ENCODE measurements around the gene BICC1. TPM values are rescaled to one million over a fixed set of nuclear protein-coding genes. Genes with fewer than 3 reads are reported as not detected.
A peak's percentile ranks its signal among the peaks of the same experiment; 100 is the strongest.

BICC1 gene
- total and polyA plus RNA-seq, 12 donors = 4.5 to 25.9 (median 9.8) TPM

DNA sequence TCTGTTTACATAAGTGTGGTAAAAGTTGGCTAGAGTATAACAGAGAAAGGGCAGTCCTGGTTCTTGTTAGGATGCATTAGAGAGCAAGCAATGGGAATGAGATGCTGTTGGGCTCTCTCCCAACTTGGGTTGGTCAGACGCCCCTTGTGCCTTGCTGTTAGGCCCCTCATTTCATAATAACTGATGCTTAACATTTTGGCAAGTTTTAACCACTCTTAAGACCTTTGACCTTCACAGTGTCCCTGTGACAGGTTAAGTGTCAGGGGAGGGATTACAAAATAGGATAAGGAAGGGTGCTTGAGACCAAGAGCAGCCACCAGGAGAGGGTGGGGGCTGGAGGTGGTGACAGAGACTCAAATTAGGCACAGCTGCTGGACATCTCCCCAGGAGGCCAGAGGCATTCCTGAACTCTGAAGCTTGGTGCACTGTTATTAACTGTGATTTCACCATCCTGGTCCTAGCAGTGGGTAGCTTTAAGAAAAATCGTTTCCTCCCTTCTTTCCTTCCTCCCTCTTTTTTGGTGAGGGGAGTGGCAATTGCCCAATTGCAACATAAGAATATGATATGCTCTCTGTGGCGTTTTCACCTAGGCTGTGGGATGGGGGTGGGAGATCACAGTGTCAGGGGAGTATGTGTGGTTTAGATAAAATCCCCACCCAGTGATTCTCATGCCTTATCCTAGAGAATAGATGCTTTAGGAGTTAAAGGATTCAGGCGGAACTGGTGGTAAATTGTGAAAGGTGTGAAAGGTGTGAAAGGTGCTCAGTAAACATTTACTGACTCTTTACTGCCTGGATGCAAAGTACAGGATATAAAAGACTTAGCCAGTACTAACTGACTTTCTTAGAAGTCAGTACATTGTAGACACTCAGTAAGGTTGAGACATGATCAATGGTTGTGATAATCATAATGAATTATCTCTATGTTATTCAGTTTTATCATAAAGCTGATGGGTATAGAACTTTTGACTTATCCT is 270.5 kb downstream of the BICC1 start:
- TF ChIP-seq, protein P1, sequence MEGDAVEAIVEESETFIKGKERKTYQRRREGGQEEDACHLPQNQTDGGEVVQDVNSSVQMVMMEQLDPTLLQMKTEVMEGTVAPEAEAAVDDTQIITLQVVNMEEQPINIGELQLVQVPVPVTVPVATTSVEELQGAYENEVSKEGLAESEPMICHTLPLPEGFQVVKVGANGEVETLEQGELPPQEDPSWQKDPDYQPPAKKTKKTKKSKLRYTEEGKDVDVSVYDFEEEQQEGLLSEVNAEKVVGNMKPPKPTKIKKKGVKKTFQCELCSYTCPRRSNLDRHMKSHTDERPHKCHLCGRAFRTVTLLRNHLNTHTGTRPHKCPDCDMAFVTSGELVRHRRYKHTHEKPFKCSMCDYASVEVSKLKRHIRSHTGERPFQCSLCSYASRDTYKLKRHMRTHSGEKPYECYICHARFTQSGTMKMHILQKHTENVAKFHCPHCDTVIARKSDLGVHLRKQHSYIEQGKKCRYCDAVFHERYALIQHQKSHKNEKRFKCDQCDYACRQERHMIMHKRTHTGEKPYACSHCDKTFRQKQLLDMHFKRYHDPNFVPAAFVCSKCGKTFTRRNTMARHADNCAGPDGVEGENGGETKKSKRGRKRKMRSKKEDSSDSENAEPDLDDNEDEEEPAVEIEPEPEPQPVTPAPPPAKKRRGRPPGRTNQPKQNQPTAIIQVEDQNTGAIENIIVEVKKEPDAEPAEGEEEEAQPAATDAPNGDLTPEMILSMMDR (IDR thresholded peaks at IDR 0.05) = no peak
- TF ChIP-seq POLR2A (IDR thresholded peaks at IDR 0.05) = no peak
- no peaks in the 10 kb centered on the region for H3K9me3 ChIP-seq (replicated peaks in 1 of 3)
- DNase-seq = peak in 1 of 7 donors; percentile 26
- no peaks in the 10 kb centered on the region for H3K36me3 ChIP-seq (replicated peaks in 1 of 2)
- peak overlapping the region in 1 of 5 donors; percentile 41 for H3K27ac ChIP-seq
- no peaks in the 10 kb centered on the region for H3K27me3 ChIP-seq
- H3K4me3 ChIP-seq = no peak overlapping the region
- 57 to 72% (median 64%) methylated on average over 4 of the region's 4 CpGs for WGBS, 4 donors
- intact Hi-C loops (cut with DNase I) = loop anchor here in 1 of 2 donors (5.0 to 10.0 kb wide), 2 partner anchors 162 to 399 kb away; no protein-coding TSS in a partner anchor
- H3K4me1 ChIP-seq (replicated peaks in 1 of 2) = peaks cover 0 to 18% of the 10 kb centered on the region in 2 donors

DNA sequence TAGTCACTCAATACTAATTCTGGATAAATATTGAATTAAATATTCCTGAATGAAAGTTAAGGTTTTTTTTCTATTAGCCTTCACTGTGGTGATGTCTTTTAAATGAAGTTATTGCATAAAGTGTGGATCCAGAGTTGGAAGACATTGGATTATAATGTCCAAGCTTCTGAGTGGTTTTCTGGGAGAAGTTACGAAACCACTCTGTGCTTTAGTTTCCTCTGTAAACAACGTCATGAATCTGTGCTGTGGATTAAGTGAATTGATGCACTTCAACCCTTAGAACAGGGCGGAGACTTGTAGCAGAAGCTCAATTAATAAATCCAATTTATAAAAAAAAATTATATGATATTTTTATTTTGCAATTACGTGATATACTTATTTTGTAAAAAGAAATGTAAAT is 271.7 kb downstream of the BICC1 start:
- DNase-seq = no peak
- Histone ChIP-seq H3K4me3 (no peak overlapping the region), H3K27ac (no peak overlapping the region), H3K9me3 (replicated peaks in 1 of 3) (no peaks in the 10 kb centered on the region), H3K27me3 (no peaks in the 10 kb centered on the region), H3K36me3 (replicated peaks in 1 of 2) (no peaks in the 10 kb centered on the region), H3K4me1 (replicated peaks in 1 of 2) (peaks cover 0 to 18% of the 10 kb centered on the region in 2 donors)
- 79 to 85% (median 84%) methylated on average over 4 of the region's 4 CpGs for WGBS, 4 donors
- intact Hi-C loops (cut with DNase I) = loop anchor here in 1 of 2 donors (5.0 to 10.0 kb wide), 2 partner anchors 160 to 398 kb away; no protein-coding TSS in a partner anchor
- TF ChIP-seq, protein P1 (IDR thresholded peaks at IDR 0.05) = no peak
- no peak for TF ChIP-seq POLR2A (IDR thresholded peaks at IDR 0.05)

DNA sequence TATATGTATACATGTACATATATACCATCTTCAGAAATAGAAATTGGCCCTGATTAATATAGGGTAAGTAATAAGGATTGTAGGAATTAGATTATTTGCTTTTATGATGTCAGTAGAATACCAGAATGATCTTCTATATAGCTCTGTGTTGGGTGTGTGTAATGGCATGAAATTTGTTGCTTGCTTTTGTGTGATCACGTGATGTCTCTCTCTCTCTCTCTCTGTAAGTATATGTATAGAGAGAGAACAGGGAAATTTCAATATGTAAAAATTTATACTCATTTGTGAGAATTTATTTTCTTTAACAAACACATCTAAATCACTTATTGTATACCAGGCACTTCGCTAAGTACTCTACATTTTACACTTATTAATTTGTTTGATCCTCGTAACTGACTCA is 272.7 kb downstream of the BICC1 start:
- Histone ChIP-seq H3K27ac (no peak overlapping the region), H3K4me1 (replicated peaks in 1 of 2) (peaks cover 0 to 18% of the 10 kb centered on the region in 2 donors), H3K36me3 (replicated peaks in 1 of 2) (no peaks in the 10 kb centered on the region), H3K4me3 (no peak overlapping the region), H3K9me3 (replicated peaks in 1 of 3) (no peaks in the 10 kb centered on the region), H3K27me3 (no peaks in the 10 kb centered on the region)
- 93 to 98% (median 94%) methylated on average over 3 of the region's 3 CpGs for WGBS, 4 donors
- DNase-seq = no peak
- TF ChIP-seq, protein P1 (IDR thresholded peaks at IDR 0.05) = no peak
- no peak for TF ChIP-seq POLR2A (IDR thresholded peaks at IDR 0.05)
- intact Hi-C loops (cut with DNase I) = loop anchor here in 1 of 2 donors (10.0 kb wide), 1 partner anchor 159 kb away; no protein-coding TSS in a partner anchor

DNA sequence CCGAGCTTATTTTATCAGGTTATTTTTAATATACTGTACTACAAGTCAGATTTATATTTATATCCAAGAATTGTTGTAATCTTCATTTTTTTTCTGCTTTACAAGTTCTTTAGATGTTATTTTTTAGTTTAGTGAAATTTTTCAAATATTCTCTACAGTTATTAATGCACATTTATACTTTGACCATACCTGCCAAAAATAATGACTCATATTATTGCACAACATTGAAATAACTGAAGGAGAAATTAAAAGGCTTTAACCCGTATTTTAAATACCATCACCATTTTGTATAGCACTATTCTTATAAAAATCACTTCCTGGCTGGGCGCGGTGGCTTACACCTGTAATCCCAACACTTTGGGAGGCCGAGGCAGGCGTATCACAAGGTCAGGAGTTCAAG is 278.5 kb downstream of the BICC1 start:
- Histone ChIP-seq H3K4me3 (no peak overlapping the region), H3K27me3 (no peaks in the 10 kb centered on the region), H3K9me3 (replicated peaks in 1 of 3) (no peaks in the 10 kb centered on the region), H3K4me1 (replicated peaks in 1 of 2) (peaks cover 0 to 23% of the 10 kb centered on the region in 2 donors), H3K27ac (peak overlapping the region in 1 of 5 donors; percentile 13), H3K36me3 (replicated peaks in 1 of 2) (no peaks in the 10 kb centered on the region)
- no peak for TF ChIP-seq POLR2A (IDR thresholded peaks at IDR 0.05)
- TF ChIP-seq, protein P1 (IDR thresholded peaks at IDR 0.05) = no peak
- DNase-seq = no peak
- WGBS, 4 donors = 36 to 58% (median 47%) methylated on average over 6 of the region's 6 CpGs
- intact Hi-C loops (cut with DNase I) = no loop called here
